ENCODE data around the gene ECHDC1.

Gene ECHDC1

DNA sequence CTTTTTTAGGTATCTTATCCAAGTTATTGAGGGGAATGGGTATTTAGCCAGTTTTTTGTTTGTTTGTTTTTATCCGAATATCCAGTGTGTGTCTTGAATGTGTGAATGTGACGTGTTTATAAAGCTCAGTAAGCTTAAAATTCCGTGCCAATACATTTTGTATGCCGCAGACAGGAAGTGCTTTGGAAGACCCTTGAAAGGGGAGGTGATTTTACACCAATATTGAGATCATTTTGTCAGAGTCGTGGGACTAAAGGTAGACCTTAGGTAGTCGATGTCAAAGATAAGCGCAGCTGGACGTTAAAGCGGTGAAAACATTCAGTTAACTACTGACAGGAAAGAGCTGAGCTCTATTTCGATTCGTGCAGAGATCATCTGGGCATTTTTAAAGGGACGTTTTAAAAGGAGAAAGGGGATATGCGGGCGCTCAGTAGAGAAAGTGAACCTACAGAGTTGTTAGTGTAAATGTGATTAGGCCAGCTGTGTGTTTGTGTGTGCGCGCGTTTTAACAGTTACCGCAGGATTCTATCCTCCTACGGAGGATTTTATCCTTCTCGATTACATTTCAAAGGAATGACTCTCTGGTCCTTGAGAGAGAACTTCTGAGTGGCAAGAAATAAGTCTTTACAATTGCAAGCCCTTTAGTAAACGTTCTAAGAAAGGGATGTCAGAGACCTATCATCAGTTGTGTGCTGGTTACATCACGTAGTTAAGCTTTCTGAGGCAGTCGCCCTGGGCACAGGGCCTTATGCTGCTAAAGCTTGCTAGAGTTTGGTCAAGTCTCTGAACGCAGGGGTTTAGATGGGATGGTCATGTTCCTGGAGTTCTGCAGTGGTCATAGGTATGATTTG, 625 bp upstream of the ECHDC1 start:
- ChIA-PET POLR2A (interaction anchor here (0.9 kb wide), 1 partner anchor 11 kb away, joined by 3 read pairs; no protein-coding TSS in a partner anchor), CTCF (interaction anchor here (1.2 to 1.6 kb wide), 2 partner anchors 11 to 77 kb away, joined by 3 to 5 read pairs; partner anchors contain the start of gene RNF146)
- no peak for DNase-seq (ENCODE audit: extremely low spot score)
- TF ChIP-seq, protein P1, sequence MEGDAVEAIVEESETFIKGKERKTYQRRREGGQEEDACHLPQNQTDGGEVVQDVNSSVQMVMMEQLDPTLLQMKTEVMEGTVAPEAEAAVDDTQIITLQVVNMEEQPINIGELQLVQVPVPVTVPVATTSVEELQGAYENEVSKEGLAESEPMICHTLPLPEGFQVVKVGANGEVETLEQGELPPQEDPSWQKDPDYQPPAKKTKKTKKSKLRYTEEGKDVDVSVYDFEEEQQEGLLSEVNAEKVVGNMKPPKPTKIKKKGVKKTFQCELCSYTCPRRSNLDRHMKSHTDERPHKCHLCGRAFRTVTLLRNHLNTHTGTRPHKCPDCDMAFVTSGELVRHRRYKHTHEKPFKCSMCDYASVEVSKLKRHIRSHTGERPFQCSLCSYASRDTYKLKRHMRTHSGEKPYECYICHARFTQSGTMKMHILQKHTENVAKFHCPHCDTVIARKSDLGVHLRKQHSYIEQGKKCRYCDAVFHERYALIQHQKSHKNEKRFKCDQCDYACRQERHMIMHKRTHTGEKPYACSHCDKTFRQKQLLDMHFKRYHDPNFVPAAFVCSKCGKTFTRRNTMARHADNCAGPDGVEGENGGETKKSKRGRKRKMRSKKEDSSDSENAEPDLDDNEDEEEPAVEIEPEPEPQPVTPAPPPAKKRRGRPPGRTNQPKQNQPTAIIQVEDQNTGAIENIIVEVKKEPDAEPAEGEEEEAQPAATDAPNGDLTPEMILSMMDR (IDR thresholded peaks at IDR 0.05; ENCODE audit: control extremely low read depth, extremely low read depth, low read depth, missing control alignments), result no peak

GRCh38 chr6:127342296-127342945, 988 bp downstream of the ECHDC1 start:
- CTCF ChIA-PET, result interaction anchor here (0.8 to 2.1 kb wide), 6 partner anchors 9 to 90 kb away, joined by 3 to 9 read pairs (median 4); partner anchors contain the start of gene RNF146
- TF ChIP-seq, protein P1 (IDR thresholded peaks at IDR 0.05; ENCODE audit: control extremely low read depth, extremely low read depth, low read depth, missing control alignments), result no peak
- DNase-seq (ENCODE audit: extremely low spot score), result no peak
- POLR2A ChIA-PET, result no interaction called here

DNA sequence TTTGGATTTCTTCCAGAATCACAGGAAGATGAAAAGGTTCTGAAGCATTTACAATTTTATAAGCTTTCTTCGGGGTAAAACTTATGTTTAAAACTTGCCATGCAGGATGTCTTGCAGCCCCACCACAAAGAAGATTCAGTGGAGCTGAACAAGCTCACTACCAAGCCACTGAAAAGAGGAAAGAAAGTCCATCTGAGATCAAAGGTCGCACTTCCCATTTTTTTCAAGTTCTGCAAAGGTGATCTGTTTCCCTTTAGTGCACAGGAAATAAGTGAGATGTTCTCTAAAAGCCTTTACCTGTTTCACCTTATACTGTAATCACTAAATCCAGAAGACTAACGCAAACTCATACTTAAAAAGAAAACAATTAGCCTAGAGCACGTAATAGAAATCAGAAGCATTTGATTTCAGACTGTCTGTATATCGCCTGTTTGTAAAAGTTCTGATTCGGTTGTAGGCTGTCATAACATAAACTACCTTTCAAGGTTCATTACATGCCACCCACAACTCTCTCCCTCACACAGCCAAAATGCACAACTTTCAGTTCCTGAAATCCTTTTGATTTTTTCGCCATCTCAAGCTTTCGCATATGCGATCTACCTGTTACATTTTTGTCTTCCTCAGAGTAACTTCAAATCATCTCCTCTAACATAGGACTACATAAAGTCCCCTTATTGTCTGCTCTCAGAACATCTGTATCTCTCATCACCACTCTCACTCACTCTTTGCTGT, 1.8 kb downstream of the ECHDC1 start:
- ChIA-PET POLR2A (no interaction called here), CTCF (interaction anchor here (0.8 to 2.1 kb wide), 9 partner anchors 8 to 90 kb away, joined by 3 to 9 read pairs (median 4); partner anchors contain the start of gene RNF146)
- DNase-seq (ENCODE audit: extremely low spot score), result peak; percentile 26
- TF ChIP-seq, protein P1 (IDR thresholded peaks at IDR 0.05; ENCODE audit: control extremely low read depth, extremely low read depth, low read depth, missing control alignments), result no peak

DNA sequence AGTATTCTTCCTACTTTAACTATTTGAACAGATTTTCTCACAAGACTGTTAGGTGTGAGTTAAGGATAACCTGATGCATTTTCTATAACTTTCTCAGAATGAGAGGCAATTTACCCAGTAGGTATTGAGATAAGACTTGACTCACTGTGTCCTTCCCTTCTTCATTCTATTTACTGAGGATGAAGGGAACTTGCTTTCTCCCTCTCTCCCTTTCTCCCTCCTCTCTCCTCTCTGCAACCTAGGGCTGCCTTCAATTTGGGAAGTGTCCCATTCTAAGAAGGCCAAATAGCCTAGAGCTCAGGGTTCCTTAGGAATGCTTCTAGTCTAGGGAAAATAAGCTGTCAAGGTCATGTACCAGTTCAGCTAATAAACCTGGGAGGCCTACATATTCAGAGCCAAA, 3.2 kb downstream of the ECHDC1 start:
- POLR2A ChIA-PET, result no interaction called here
- no peak for DNase-seq (ENCODE audit: extremely low spot score)
- TF ChIP-seq, protein P1 (IDR thresholded peaks at IDR 0.05; ENCODE audit: control extremely low read depth, extremely low read depth, low read depth, missing control alignments), result no peak
- CTCF ChIA-PET, result interaction anchor here (0.7 to 1.4 kb wide), 2 partner anchors 11 to 17 kb away, joined by 3 to 4 read pairs; no protein-coding TSS in a partner anchor

DNA sequence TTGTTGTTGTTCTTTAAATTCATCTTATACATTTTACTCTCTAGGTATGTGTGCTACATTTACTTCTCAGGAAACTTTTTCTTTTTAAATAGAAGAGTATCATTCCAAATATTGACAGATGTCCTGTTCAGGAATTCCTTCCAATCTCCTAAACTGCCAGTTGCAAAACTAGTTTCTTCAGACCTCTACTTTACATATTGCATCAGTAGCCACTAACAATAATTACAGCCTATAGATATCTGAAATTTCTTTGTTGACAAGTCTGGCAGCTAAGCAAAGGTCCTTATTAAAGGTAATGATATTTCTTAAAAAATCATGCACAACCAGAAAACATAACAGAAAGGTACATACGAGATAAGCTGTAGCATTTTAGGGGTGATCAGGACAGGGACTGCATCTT, 4.5 kb downstream of the ECHDC1 start:
- TF ChIP-seq, protein P1 (IDR thresholded peaks at IDR 0.05; ENCODE audit: control extremely low read depth, extremely low read depth, low read depth, missing control alignments), result no peak
- ChIA-PET CTCF (interaction anchor here (1.2 kb wide), 1 partner anchor 35 kb away, joined by 5 read pairs; no protein-coding TSS in a partner anchor), POLR2A (no interaction called here)
- no peak for DNase-seq (ENCODE audit: extremely low spot score)
